ENCODE data around the gene SLCO2B1.

Gene SLCO2B1

DNA sequence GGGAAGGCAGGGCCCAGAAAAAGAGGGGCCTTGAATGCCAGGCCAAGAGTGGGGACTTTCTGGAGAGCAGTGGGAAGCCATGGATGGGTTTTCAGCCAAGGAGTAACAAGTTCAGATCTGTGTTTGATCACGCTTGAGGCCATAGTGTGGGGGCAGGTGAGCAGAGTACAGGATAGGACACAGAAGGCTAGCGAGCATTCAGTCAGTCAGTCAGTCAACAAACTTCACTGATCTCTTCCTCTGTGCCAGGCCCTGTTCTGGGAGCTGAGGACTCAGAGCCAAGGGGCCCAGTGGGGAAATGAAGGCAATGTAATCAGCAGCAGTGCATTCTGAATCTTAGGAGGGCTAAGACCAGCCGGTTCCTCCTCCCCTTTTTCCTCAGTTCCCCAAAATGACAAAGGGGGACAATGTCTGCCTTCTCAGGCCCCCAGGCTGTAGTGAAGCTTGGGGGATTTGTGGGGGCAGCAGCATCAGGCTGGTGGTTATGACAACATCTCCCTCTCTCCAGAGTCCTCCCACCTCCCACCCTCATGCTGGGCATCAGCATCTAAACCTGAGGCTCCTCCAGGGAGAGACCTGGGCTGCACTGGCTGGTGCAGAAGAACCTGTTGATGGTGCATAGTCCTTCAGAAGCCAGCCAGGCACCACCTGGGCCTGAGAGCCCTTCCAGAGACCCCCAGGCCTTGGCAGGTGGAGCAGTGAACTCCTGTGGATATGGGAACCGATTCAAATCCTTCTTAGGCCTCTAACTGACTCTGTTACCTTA lies 46.8 kb downstream of the SLCO2B1 start:
- DNase-seq, result no peak
- no peaks in the 10 kb centered on the region for H3K36me3 ChIP-seq (replicated peaks)
- in situ Hi-C loops (cut with HindIII; ENCODE audit: low pct_ligation_motif_present, low sequenced_read_pairs), result no loop called here
- no peak overlapping the region for H3K27ac ChIP-seq
- H3K27me3 ChIP-seq (replicated peaks), result no peaks in the 10 kb centered on the region
- TF ChIP-seq, protein P1, sequence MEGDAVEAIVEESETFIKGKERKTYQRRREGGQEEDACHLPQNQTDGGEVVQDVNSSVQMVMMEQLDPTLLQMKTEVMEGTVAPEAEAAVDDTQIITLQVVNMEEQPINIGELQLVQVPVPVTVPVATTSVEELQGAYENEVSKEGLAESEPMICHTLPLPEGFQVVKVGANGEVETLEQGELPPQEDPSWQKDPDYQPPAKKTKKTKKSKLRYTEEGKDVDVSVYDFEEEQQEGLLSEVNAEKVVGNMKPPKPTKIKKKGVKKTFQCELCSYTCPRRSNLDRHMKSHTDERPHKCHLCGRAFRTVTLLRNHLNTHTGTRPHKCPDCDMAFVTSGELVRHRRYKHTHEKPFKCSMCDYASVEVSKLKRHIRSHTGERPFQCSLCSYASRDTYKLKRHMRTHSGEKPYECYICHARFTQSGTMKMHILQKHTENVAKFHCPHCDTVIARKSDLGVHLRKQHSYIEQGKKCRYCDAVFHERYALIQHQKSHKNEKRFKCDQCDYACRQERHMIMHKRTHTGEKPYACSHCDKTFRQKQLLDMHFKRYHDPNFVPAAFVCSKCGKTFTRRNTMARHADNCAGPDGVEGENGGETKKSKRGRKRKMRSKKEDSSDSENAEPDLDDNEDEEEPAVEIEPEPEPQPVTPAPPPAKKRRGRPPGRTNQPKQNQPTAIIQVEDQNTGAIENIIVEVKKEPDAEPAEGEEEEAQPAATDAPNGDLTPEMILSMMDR (IDR thresholded peaks at IDR 0.05; ENCODE audit: low read depth, low read length, missing control alignments), result no peak
- no peak overlapping the region for H3K4me3 ChIP-seq (ENCODE audit: low read depth, low read length)

DNA sequence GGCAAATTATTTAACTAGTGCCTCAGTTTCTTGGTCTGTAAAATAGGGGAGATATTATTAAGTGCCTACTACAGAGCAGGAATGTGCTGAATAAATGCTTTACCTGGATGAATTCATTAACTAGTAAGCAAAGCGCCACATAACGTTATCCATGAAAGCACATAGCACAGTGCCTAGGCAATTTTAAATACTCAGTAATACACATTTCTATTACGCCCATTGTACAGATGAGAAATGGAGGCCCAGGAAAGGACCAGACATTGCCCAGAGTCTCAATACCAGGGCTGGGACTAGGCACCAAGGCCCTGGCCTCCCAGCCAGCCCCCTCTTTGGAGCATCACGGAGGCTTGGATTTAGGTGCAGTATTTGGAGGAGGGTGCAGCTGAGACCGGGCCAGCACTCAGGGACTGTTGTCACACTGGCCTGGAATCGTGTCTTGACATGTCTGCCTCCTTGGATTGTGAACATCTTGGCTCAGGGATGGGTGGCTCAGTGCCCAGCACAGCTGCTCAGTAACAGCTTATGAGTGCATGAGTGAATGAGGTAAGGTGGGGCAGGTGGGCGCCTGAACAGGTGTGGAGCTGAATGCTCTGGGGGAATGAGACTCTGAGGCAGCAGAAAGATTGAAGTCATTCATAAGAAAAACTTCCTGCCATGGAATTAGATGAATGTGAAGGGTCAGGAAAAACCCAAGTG lies 47.5 kb downstream of the SLCO2B1 start:
- in situ Hi-C loops (cut with HindIII; ENCODE audit: low pct_ligation_motif_present, low sequenced_read_pairs), result no loop called here
- TF ChIP-seq, protein P1 (IDR thresholded peaks at IDR 0.05; ENCODE audit: low read depth, low read length, missing control alignments), result no peak
- no peak for DNase-seq
- no peaks in the 10 kb centered on the region for H3K27me3 ChIP-seq (replicated peaks)
- no peaks in the 10 kb centered on the region for H3K36me3 ChIP-seq (replicated peaks)
- H3K27ac ChIP-seq, result no peak overlapping the region
- no peak overlapping the region for H3K4me3 ChIP-seq (ENCODE audit: low read depth, low read length)

DNA sequence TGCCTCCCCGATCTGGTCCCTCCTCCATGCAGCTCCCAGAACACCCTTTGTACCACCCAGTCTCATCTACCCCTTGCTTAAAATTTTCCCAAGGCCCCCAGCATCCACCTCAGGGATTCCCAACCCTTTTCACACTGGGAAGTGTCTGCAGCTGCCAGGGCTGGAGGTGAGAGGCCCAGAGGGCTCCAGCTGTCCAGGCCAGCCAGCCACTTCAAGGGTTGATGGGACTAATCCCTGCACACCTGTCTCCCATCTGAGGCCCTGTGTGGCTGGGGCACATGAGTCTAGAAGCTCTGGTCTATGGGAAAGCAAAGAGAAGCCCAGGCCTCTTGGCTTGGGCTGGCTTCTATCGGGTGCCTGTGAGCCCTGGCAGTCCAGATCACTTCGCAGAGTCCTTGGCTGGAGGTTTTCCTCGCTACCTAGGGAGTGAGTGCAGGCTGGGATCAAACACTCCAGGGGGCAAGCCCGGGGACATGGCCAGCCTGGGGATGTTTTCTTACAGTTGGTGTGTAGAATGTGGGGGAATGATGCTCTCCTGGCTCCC lies 48.6 kb downstream of the SLCO2B1 start:
- in situ Hi-C loops (cut with HindIII; ENCODE audit: low pct_ligation_motif_present, low sequenced_read_pairs), result no loop called here
- H3K27ac ChIP-seq, result no peak overlapping the region
- H3K36me3 ChIP-seq (replicated peaks), result no peaks in the 10 kb centered on the region
- TF ChIP-seq, protein P1 (IDR thresholded peaks at IDR 0.05; ENCODE audit: low read depth, low read length, missing control alignments), result no peak
- no peak for DNase-seq
- H3K27me3 ChIP-seq (replicated peaks), result no peaks in the 10 kb centered on the region
- H3K4me3 ChIP-seq (ENCODE audit: low read depth, low read length), result no peak overlapping the region

DNA sequence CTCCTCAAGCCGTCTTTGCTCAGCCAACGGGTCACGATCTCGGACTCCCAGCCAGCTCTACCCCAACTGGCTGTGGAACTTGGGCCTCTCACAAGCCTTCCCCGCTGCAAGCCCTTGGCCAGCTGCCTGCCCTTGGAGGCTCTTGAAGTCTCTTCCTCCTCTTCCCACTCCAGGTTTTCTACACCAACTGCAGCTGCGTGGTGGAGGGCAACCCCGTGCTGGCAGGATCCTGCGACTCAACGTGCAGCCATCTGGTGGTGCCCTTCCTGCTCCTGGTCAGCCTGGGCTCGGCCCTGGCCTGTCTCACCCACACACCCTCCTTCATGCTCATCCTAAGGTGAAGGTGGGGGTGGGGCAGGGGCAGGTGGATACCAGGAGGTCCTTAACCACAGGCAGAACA lies 49.1 kb downstream of the SLCO2B1 start:
- in situ Hi-C loops (cut with HindIII; ENCODE audit: low pct_ligation_motif_present, low sequenced_read_pairs), result no loop called here
- H3K27me3 ChIP-seq (replicated peaks), result peaks cover 2% of the 10 kb centered on the region

DNA sequence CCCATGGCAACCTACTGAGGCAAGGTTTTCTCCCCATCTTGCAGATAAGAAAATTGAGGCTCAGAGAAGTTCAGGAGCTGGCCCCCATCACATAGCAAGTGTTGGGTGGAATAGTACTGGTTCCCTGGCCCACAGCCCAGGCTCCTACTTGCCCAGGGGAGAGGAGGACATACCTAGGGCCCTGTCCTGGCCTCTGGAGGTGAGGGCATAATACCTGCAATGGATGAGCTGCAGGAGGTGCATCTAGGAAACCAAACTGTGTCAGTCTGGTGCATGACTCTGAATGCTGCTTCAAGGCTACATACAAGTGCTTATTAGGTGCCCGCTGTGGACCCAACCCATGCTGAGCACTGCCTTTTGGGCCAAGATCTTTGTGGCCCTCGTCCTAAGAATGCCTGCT lies 49.6 kb downstream of the SLCO2B1 start:
- in situ Hi-C loops (cut with HindIII; ENCODE audit: low pct_ligation_motif_present, low sequenced_read_pairs), result no loop called here
- Histone ChIP-seq H3K4me3 (ENCODE audit: low read depth, low read length) (no peak overlapping the region), H3K36me3 (replicated peaks) (no peaks in the 10 kb centered on the region), H3K27ac (no peak overlapping the region), H3K27me3 (replicated peaks) (peaks cover 2% of the 10 kb centered on the region)
- DNase-seq, result no peak
- TF ChIP-seq, protein P1 (IDR thresholded peaks at IDR 0.05; ENCODE audit: low read depth, low read length, missing control alignments), result no peak

More for the DNA sequence above, 49.1 kb downstream of the SLCO2B1 start:
- TF ChIP-seq, protein P1 (IDR thresholded peaks at IDR 0.05; ENCODE audit: low read depth, low read length, missing control alignments), result no peak
- DNase-seq, result no peak
- no peaks in the 10 kb centered on the region for H3K36me3 ChIP-seq (replicated peaks)
- H3K4me3 ChIP-seq (ENCODE audit: low read depth, low read length), result no peak overlapping the region
- H3K27ac ChIP-seq, result no peak overlapping the region

Data from brain microvascular endothelial cell (primary cell).